ENCODE data around the gene ADAM21.
A peak's percentile ranks its signal among the peaks of the same experiment; 100 is the strongest.
"Not testable (repeated sequence)": the region's sequence is repeated elsewhere in the genome, so short reads cannot be mapped to it uniquely, and the experiment has no call there.

Gene ADAM21

GRCh38 chr14:70451874-70452273, at the start of gene ADAM21:
TSS of gene ADAM21 (plus strand) at chr14:70452174. CDS start at chr14:70457500, 5,326 bp downstream.
- no peak within 1 kb of the TSS for H3K4me3 ChIP-seq (ENCODE audit: low read length)
- H3K4me1 ChIP-seq (ENCODE audit: control insufficient read depth, insufficient read depth, low read length), result no peaks in the 10 kb centered on the region
- no peak within 1 kb of the TSS for H3K9ac ChIP-seq (ENCODE audit: low read length)
- no peak within 1 kb of the TSS for H3K27ac ChIP-seq (ENCODE audit: low read depth, low read length)
- no peaks in the 10 kb centered on the region for H3K27me3 ChIP-seq (ENCODE audit: control insufficient read depth, insufficient read depth, low read length)
- H3K36me3 ChIP-seq (ENCODE audit: control insufficient read depth, insufficient read depth, low read length), result no peaks in the 10 kb centered on the region

DNA sequence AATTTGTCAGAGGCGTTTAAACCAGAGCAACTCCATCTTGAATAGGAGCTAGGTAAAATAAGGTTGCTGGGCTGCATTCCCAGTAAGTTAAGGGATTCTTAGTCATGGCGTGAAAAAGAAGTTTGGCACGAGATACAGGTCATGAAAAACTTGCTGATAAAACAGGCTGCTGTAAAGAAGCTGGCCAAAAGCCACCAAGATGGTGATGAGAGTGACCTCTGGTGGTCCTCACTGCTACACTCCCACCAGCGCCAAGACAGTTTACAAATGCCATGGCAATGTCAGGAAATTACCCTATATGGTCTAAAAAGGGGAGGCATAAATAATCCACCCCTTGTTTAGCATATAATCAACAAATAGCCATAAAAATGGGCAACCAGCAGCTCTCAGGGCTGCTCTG, 48.6 kb upstream of the ADAM21 start:
- not testable (repeated sequence) for H3K4me1 ChIP-seq (ENCODE audit: control insufficient read depth, insufficient read depth, low read length); H3K27ac ChIP-seq (ENCODE audit: low read depth, low read length); H3K4me3 ChIP-seq (ENCODE audit: low read length); H3K9ac ChIP-seq (ENCODE audit: low read length); H3K36me3 ChIP-seq (ENCODE audit: control insufficient read depth, insufficient read depth, low read length); H3K27me3 ChIP-seq (ENCODE audit: control insufficient read depth, insufficient read depth, low read length)

- H3K9ac ChIP-seq (ENCODE audit: low read length); H3K4me1 ChIP-seq (ENCODE audit: control insufficient read depth, insufficient read depth, low read length); H3K27ac ChIP-seq (ENCODE audit: low read depth, low read length); H3K27me3 ChIP-seq (ENCODE audit: control insufficient read depth, insufficient read depth, low read length); H3K36me3 ChIP-seq (ENCODE audit: control insufficient read depth, insufficient read depth, low read length); H3K4me3 ChIP-seq (ENCODE audit: low read length): not testable (repeated sequence)
These were observed 45.8 kb upstream of the ADAM21 start for GRCh38 chr14:70406216-70406615.

- Histone ChIP-seq H3K9ac (ENCODE audit: low read length) (no peak overlapping the region), H3K4me3 (ENCODE audit: low read length) (no peak overlapping the region), H3K27me3 (ENCODE audit: control insufficient read depth, insufficient read depth, low read length) (no peaks in the 10 kb centered on the region), H3K4me1 (ENCODE audit: control insufficient read depth, insufficient read depth, low read length) (no peaks in the 10 kb centered on the region), H3K36me3 (ENCODE audit: control insufficient read depth, insufficient read depth, low read length) (peaks cover 4% of the 10 kb centered on the region), H3K27ac (ENCODE audit: low read depth, low read length) (no peak overlapping the region)
These were observed 44.4 kb upstream of the ADAM21 start for GRCh38 chr14:70407621-70408020.

DNA sequence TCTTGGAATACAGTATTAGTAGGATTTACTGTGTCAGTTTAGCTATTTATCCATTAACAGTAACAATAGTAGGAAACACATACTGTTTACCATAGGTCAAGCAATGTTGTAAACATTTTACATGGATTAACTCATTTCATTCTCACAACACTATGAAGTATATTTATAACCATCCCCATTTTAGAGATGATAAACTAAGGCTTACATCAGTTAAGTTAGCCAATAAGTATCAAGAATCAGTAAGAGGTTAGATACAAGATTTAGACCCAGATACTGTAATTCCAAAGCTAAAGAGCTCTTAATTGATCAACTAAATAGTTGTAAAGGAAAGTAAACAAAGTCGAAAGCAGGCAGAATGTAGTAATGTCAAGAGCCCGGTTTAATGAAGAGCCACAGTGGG, 36.2 kb upstream of the ADAM21 start:
- Histone ChIP-seq H3K4me3 (ENCODE audit: low read length) (peak overlapping the region; percentile 72), H3K9ac (ENCODE audit: low read length) (no peak overlapping the region), H3K27ac (ENCODE audit: low read depth, low read length) (no peak overlapping the region), H3K4me1 (ENCODE audit: control insufficient read depth, insufficient read depth, low read length) (peaks cover 3% of the 10 kb centered on the region), H3K36me3 (ENCODE audit: control insufficient read depth, insufficient read depth, low read length) (peaks cover 6% of the 10 kb centered on the region), H3K27me3 (ENCODE audit: control insufficient read depth, insufficient read depth, low read length) (no peaks in the 10 kb centered on the region)

GRCh38 chr14:70416338-70416724, 35.6 kb upstream of the ADAM21 start:
- Histone ChIP-seq H3K4me3 (ENCODE audit: low read length) (peak overlapping the region; percentile 72), H3K4me1 (ENCODE audit: control insufficient read depth, insufficient read depth, low read length) (peaks cover 3% of the 10 kb centered on the region), H3K9ac (ENCODE audit: low read length) (peak overlapping the region; percentile 7), H3K27ac (ENCODE audit: low read depth, low read length) (no peak overlapping the region), H3K27me3 (ENCODE audit: control insufficient read depth, insufficient read depth, low read length) (no peaks in the 10 kb centered on the region), H3K36me3 (ENCODE audit: control insufficient read depth, insufficient read depth, low read length) (peaks cover 6% of the 10 kb centered on the region)

DNA sequence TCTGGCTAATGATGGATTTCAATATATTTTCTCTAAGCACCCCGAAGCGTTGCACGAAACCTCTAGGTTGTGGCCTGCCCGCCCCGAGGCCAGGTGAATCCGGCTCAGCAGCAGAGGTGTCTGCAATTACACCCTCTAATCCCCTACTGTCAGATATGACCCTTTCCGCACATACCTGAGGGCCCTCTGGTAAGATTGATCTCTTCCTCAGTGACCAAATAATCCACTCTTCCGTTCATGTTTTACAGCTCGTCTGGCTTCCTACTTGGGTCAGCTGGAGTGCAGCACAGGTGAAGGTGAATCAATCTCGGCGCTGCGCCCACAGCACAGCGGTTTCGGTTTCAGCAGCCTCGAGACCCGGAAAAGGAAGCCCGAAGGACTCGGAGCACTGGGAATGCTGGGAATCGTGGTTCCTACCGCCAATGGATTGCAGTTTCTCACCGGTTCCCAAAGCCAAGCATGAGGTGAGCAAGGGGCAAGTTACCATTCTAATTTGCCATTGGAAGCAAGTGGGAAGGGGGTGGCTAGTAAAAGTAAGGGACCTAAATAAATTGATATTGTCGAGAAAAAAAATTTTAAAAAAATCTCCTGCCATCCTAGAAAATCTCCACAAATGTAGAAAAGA, 35.1 kb upstream of the ADAM21 start, which contains the start of gene SYNJ2BP:
SYNJ2BP (minus strand) TSS at position 366 of the 625 bp plus-strand sequence; CDS start at position 239, 127 bp downstream.
- no peaks in the 10 kb centered on the region for H3K27me3 ChIP-seq (ENCODE audit: control insufficient read depth, insufficient read depth, low read length)
- peak within 1 kb of the TSS; percentile 7 for H3K9ac ChIP-seq (ENCODE audit: low read length)
- H3K4me3 ChIP-seq (ENCODE audit: low read length), result peak within 1 kb of the TSS; percentile 72
- H3K4me1 ChIP-seq (ENCODE audit: control insufficient read depth, insufficient read depth, low read length), result peaks cover 3% of the 10 kb centered on the region
- H3K36me3 ChIP-seq (ENCODE audit: control insufficient read depth, insufficient read depth, low read length), result peaks cover 2% of the 10 kb centered on the region
- H3K27ac ChIP-seq (ENCODE audit: low read depth, low read length), result peak within 1 kb of the TSS; percentile 3

- H3K9ac ChIP-seq (ENCODE audit: low read length); H3K27me3 ChIP-seq (ENCODE audit: control insufficient read depth, insufficient read depth, low read length); H3K4me3 ChIP-seq (ENCODE audit: low read length); H3K4me1 ChIP-seq (ENCODE audit: control insufficient read depth, insufficient read depth, low read length); H3K36me3 ChIP-seq (ENCODE audit: control insufficient read depth, insufficient read depth, low read length); H3K27ac ChIP-seq (ENCODE audit: low read depth, low read length): not testable (repeated sequence)
These were observed 32.6 kb upstream of the ADAM21 start for GRCh38 chr14:70419270-70419931.

GRCh38 chr14:70422538-70422937, 29.4 kb upstream of the ADAM21 start:
- H3K4me3 ChIP-seq (ENCODE audit: low read length), result no peak overlapping the region
- H3K27ac ChIP-seq (ENCODE audit: low read depth, low read length), result no peak overlapping the region
- H3K36me3 ChIP-seq (ENCODE audit: control insufficient read depth, insufficient read depth, low read length), result no peaks in the 10 kb centered on the region
- no peaks in the 10 kb centered on the region for H3K27me3 ChIP-seq (ENCODE audit: control insufficient read depth, insufficient read depth, low read length)
- no peaks in the 10 kb centered on the region for H3K4me1 ChIP-seq (ENCODE audit: control insufficient read depth, insufficient read depth, low read length)
- no peak overlapping the region for H3K9ac ChIP-seq (ENCODE audit: low read length)

DNA sequence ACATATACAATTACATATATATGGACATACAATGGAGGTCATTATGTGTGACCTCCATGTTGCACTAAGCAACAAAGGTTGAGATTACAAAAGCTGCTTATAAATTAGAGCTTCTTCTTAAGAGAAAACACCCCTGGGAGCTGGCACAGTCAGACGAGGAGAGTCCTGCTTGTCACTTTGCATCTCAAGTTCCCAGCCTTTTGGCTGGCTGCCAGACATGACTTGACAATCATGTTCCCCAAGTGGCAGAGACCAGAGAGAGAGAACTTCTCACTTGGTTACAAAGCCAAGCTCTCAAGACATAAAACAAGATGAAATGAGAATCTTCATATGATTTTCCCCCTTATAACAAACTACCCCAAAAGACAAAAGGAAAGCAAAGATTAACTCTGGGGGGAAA, 26.6 kb upstream of the ADAM21 start:
- no peak overlapping the region for H3K9ac ChIP-seq (ENCODE audit: low read length)
- no peak overlapping the region for H3K4me3 ChIP-seq (ENCODE audit: low read length)
- no peaks in the 10 kb centered on the region for H3K27me3 ChIP-seq (ENCODE audit: control insufficient read depth, insufficient read depth, low read length)
- no peaks in the 10 kb centered on the region for H3K4me1 ChIP-seq (ENCODE audit: control insufficient read depth, insufficient read depth, low read length)
- no peak overlapping the region for H3K27ac ChIP-seq (ENCODE audit: low read depth, low read length)
- no peaks in the 10 kb centered on the region for H3K36me3 ChIP-seq (ENCODE audit: control insufficient read depth, insufficient read depth, low read length)

- H3K27ac ChIP-seq (ENCODE audit: low read depth, low read length); H3K27me3 ChIP-seq (ENCODE audit: control insufficient read depth, insufficient read depth, low read length); H3K36me3 ChIP-seq (ENCODE audit: control insufficient read depth, insufficient read depth, low read length); H3K4me1 ChIP-seq (ENCODE audit: control insufficient read depth, insufficient read depth, low read length); H3K9ac ChIP-seq (ENCODE audit: low read length); H3K4me3 ChIP-seq (ENCODE audit: low read length): not testable (repeated sequence)
These were observed 25.4 kb upstream of the ADAM21 start for GRCh38 chr14:70426555-70426954.

- H3K27me3 ChIP-seq (ENCODE audit: control insufficient read depth, insufficient read depth, low read length), result no peaks in the 10 kb centered on the region
- H3K4me1 ChIP-seq (ENCODE audit: control insufficient read depth, insufficient read depth, low read length), result no peaks in the 10 kb centered on the region
- H3K27ac ChIP-seq (ENCODE audit: low read depth, low read length), result no peak overlapping the region
- H3K4me3 ChIP-seq (ENCODE audit: low read length), result no peak overlapping the region
- H3K9ac ChIP-seq (ENCODE audit: low read length), result no peak overlapping the region
- no peaks in the 10 kb centered on the region for H3K36me3 ChIP-seq (ENCODE audit: control insufficient read depth, insufficient read depth, low read length)
These were observed 15.1 kb upstream of the ADAM21 start for GRCh38 chr14:70436867-70437266.

GRCh38 chr14:70441641-70442040, 10.3 kb upstream of the ADAM21 start:
- no peak overlapping the region for H3K9ac ChIP-seq (ENCODE audit: low read length)
- H3K27ac ChIP-seq (ENCODE audit: low read depth, low read length), result no peak overlapping the region
- H3K27me3 ChIP-seq (ENCODE audit: control insufficient read depth, insufficient read depth, low read length), result no peaks in the 10 kb centered on the region
- H3K36me3 ChIP-seq (ENCODE audit: control insufficient read depth, insufficient read depth, low read length), result no peaks in the 10 kb centered on the region
- H3K4me1 ChIP-seq (ENCODE audit: control insufficient read depth, insufficient read depth, low read length), result no peaks in the 10 kb centered on the region
- H3K4me3 ChIP-seq (ENCODE audit: low read length), result no peak overlapping the region
